IPS-18a (cell line): ENCODE results near the gene OR4K14.

Experiments
- H3K27ac ChIP-seq: one replicate; pipeline ENCODE4 v1.5.1; 2013; ENCODE audit warnings: low read length
- H3K27me3 ChIP-seq: one replicate; pipeline ENCODE4 v1.6.1; 2013; ENCODE audit warnings: mild to moderate bottlenecking, low read length; ENCODE audit not compliant: control insufficient read depth, insufficient read depth
- H3K36me3 ChIP-seq: one replicate; pipeline ENCODE4 v1.6.1; 2013; ENCODE audit warnings: low read depth, low read length; ENCODE audit not compliant: control insufficient read depth
- H3K4me1 ChIP-seq: one replicate; pipeline ENCODE4 v1.6.1; 2013; ENCODE audit warnings: low read depth, low read length; ENCODE audit not compliant: control insufficient read depth
- H3K4me3 ChIP-seq: one replicate; pipeline ENCODE4 v1.5.1; 2013; ENCODE audit warnings: low read length
- H3K9ac ChIP-seq: one replicate; pipeline ENCODE4 v1.6.1; 2013; ENCODE audit warnings: mild to moderate bottlenecking, low read length, moderate library complexity
- H3K9me3 ChIP-seq: one replicate; pipeline ENCODE4 v1.6.1; 2013; ENCODE audit warnings: low read depth, low read length; ENCODE audit not compliant: control insufficient read depth

The OR4K14 gene, protein sequence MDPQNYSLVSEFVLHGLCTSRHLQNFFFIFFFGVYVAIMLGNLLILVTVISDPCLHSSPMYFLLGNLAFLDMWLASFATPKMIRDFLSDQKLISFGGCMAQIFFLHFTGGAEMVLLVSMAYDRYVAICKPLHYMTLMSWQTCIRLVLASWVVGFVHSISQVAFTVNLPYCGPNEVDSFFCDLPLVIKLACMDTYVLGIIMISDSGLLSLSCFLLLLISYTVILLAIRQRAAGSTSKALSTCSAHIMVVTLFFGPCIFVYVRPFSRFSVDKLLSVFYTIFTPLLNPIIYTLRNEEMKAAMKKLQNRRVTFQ

DNA sequence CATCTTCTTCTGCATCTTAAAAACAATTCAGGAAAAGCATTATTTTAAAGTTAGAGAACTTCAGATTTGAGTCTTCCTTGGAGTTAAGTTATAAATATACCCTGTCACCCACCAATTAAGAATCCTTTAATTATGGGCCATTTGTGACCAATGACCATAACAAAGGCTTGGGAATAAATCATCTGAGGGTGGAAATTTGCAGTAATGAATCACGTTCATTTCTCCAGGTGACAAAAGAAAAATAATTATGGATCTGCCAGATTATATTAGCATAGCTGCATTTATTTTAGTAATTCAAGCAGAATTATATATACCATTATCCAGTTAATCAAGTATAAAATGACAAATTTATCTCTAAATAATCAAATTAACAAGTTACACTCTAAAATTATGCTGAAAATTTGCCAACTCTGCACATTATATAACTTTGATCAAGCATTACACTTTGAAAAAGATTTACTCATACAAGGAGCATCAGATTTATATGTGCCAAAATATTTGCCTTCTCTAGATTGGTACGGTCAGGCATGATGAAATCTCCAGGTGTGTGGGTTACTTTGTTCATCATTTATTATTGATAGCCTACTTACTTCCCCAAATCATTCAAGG is at the start of gene OR4K14:
Gene OR4K14 (minus strand): TSS at position 51 of the 609 bp plus-strand sequence. CDS start 4,114 bp downstream, outside the sequence.
- Histone ChIP-seq H3K9me3 (peaks cover 71% of the 10 kb centered on the region), H3K4me1 (no peaks in the 10 kb centered on the region), H3K9ac (no peak within 1 kb of the TSS), H3K27me3 (no peaks in the 10 kb centered on the region), H3K36me3 (no peaks in the 10 kb centered on the region), H3K4me3 (no peak within 1 kb of the TSS), H3K27ac (no peak within 1 kb of the TSS)

DNA sequence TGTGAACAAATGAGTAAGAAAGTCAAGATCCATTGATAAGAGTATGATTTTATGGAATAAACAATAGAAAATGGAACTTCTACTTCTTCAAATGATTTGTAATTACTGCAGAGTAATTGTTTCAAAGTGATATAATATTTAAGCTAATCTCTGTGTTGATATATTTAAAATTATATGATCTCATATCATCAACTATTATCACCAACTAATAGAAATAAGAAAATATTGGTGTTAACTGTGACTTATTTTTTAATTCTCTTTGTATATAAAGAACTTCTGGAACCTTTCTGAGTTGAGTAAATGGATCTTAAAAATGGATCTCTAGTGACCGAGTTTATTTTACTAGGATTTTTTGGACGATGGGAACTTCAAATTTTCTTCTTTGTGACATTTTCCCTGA is 40.6 kb upstream of the OR4K14 start, which contains the start of gene OR4L1:
Gene OR4L1 (plus strand): TSS at position 301 of the 400 bp plus-strand sequence. CDS start 0 bp downstream, at position 301.
- H3K4me1 ChIP-seq: no peaks in the 10 kb centered on the region
- H3K4me3 ChIP-seq: no peak within 1 kb of the TSS
- no peaks in the 10 kb centered on the region for H3K27me3 ChIP-seq
- peaks cover 70% of the 10 kb centered on the region for H3K9me3 ChIP-seq
- H3K9ac ChIP-seq: no peak within 1 kb of the TSS
- no peaks in the 10 kb centered on the region for H3K36me3 ChIP-seq
- H3K27ac ChIP-seq: no peak within 1 kb of the TSS

DNA sequence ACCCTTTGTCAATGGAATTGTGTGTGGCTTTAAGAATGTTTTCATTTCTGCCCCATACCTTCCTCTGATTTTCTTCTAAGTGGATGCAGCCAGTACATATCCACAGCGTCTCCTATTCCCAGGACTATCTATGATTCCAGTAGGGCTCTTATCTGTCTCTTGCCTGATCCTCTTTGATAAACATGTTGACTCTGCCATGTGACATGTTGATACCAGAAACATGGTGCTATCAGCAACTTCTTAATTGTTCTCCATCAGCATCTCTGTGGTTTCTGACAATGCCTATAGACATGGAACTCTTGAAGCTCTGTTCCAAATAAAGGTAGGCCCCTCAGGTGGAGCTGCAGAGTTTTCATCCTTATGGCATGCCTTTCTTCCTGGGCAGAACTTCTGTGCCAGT is 29.1 kb upstream of the OR4K14 start:
- Histone ChIP-seq H3K4me3 (no peak overlapping the region), H3K9me3 (peaks cover 78% of the 10 kb centered on the region), H3K27me3 (no peaks in the 10 kb centered on the region), H3K27ac (no peak overlapping the region), H3K9ac (no peak overlapping the region), H3K4me1 (no peaks in the 10 kb centered on the region), H3K36me3 (no peaks in the 10 kb centered on the region)

DNA sequence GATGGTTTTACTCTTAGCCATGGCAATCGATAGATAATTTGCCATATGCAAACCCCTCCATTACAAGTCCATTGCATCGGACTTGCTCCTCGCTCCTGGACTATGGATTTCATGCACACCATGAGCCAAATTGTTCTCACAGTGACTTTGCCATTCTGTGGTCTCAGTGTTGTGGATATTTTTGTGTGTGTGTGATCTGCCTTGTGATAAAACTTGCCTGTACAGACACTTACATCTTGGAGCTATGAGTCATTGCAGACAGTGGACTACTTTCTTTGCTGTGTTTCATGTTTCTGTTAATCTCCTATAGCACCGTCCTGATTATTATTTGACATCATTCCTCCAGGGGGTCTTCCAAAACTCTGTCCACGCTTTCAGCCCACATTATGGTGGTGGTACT is 25.1 kb upstream of the OR4K14 start:
- no peak overlapping the region for H3K9ac ChIP-seq
- peaks cover 54% of the 10 kb centered on the region for H3K9me3 ChIP-seq
- no peaks in the 10 kb centered on the region for H3K4me1 ChIP-seq
- H3K27ac ChIP-seq: no peak overlapping the region
- no peak overlapping the region for H3K4me3 ChIP-seq
- no peaks in the 10 kb centered on the region for H3K27me3 ChIP-seq
- H3K36me3 ChIP-seq: no peaks in the 10 kb centered on the region

DNA sequence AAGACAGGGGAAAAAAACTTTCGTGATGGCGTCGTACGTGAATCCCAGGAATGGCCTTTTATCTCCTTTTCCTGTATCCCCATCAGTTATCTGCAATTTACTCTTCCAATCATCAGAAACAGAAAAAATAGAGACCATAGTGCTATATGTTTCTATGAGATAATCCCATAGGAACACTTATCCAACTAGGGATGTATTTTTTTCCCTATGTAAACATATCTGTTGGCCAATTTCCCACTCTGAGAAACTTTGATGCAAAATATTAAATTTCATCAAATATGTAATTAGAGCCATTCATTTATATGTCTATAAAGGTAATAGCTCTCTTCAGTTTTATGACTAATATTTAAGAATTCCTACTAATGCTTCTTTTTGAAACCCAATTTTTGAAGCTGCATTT is 16.8 kb upstream of the OR4K14 start, which contains the start of gene OR4K13:
Gene OR4K13 (minus strand): TSS at position 101 of the 400 bp plus-strand sequence. CDS start 1,280 bp downstream, outside the sequence.
- Histone ChIP-seq H3K27me3 (no peaks in the 10 kb centered on the region), H3K9ac (no peak within 1 kb of the TSS), H3K9me3 (peaks cover 46% of the 10 kb centered on the region), H3K4me3 (no peak within 1 kb of the TSS), H3K27ac (no peak within 1 kb of the TSS), H3K4me1 (no peaks in the 10 kb centered on the region), H3K36me3 (no peaks in the 10 kb centered on the region)

DNA sequence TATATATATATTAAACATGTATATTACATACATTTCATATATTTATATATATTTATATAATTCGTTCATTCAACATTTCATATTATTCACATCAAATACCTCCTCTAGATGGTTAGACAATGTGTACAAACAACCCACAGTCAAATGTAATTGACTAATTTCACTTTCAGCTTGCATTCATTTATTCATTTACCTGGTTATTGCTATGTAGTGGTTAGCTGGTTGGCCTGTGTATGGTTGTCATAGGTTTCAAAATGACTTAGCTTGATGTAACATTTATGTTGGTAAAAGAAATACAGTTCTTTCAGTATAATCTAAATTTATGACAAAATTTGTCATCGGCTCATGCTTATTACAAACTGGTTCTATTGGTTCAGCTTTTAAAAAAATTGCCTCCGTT is 16.3 kb upstream of the OR4K14 start:
- Histone ChIP-seq H3K27ac (no peak overlapping the region), H3K9me3 (peaks cover 48% of the 10 kb centered on the region), H3K36me3 (no peaks in the 10 kb centered on the region), H3K27me3 (no peaks in the 10 kb centered on the region), H3K9ac (no peak overlapping the region), H3K4me1 (no peaks in the 10 kb centered on the region), H3K4me3 (no peak overlapping the region)

DNA sequence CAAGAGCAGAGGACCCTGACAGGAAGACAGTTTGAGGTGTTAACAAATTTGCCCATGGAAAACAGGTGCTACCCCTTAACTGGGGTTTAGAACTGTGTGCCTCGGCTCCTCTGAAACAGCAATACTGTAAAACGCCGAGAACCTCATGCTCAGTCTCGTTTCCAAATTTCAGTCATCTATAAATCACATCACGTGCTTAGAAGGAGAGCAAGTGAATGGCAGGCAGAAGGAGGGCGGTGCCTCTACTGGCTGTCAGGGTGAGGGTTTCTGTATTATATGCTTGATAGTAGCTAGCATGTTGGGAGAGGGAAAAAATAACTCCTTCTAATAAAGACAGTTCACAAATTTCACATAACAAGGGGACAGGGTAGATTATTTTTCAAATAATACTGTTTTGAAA is 12.0 kb upstream of the OR4K14 start:
- Histone ChIP-seq H3K27ac (no peak overlapping the region), H3K4me1 (no peaks in the 10 kb centered on the region), H3K36me3 (no peaks in the 10 kb centered on the region), H3K9ac (no peak overlapping the region), H3K9me3 (peaks cover 69% of the 10 kb centered on the region), H3K27me3 (no peaks in the 10 kb centered on the region), H3K4me3 (no peak overlapping the region)

DNA sequence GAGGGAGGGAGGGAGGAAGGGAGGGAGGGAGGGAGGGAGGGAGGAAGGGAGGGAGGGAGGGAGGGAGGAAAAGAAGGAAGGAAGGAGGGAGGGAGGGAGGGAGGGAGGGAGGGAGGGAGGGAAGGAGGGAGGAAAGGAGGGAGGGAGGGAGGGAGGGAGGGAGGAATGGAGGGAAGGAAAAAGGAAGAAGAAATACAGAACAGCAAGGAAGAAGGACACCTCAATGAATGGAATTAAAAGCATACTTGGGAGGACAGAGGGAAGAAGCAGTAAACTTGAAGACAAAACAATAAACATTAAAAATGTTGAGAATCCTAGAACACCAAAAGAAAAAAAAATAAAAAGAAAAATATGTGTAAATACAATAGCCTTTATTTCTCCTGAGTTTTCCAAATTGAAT is 11.0 kb downstream of the OR4K14 start:
- Histone ChIP-seq H3K4me1 (no peaks in the 10 kb centered on the region), H3K4me3 (no peak overlapping the region), H3K36me3 (no peaks in the 10 kb centered on the region), H3K9me3 (peaks cover 74% of the 10 kb centered on the region), H3K9ac (no peak overlapping the region), H3K27ac (no peak overlapping the region), H3K27me3 (no peaks in the 10 kb centered on the region)

DNA sequence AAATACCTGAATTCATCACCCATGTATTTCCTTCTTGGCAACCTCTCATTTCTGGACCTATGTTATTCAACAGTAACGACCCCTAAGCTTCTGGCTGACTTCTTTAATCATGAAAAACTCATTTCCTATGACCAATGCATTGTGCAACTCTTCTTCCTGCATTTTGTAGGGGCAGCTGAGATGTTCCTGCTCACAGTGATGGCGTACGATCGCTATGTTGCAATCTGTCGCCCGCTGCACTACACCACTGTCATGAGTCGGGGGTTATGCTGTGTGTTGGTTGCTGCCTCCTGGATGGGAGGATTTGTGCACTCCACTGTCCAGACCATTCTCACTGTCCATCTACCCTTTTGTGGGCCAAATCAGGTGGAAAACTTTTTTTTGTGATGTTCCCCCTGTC is 16.8 kb downstream of the OR4K14 start:
- no peak overlapping the region for H3K9ac ChIP-seq
- no peaks in the 10 kb centered on the region for H3K4me1 ChIP-seq
- no peaks in the 10 kb centered on the region for H3K36me3 ChIP-seq
- no peaks in the 10 kb centered on the region for H3K27me3 ChIP-seq
- no peak overlapping the region for H3K4me3 ChIP-seq
- H3K27ac ChIP-seq: no peak overlapping the region
- H3K9me3 ChIP-seq: peaks cover 72% of the 10 kb centered on the region

DNA sequence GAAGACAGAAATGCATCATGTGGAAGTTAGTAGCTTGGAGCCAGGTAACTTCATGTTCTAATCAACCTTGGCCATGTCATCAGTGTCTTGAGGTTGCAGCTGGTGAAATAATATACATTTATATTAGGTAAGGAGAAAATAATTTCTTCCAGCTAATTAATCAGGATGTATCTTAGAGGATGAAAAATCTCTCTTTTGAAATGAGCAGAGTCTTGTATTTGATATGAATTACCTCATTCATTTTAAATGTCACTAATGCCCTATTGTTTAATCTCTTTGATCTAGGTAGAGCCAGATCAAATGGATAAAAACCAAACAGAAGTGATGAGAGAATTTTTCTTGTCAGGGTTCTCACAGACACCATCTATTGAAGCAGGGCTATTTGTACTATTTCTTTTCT is 17.2 kb downstream of the OR4K14 start, which contains the start of gene OR4Q2:
Gene OR4Q2 (plus strand): TSS at position 301 of the 400 bp plus-strand sequence.
- H3K4me3 ChIP-seq: no peak within 1 kb of the TSS
- no peak within 1 kb of the TSS for H3K9ac ChIP-seq
- no peaks in the 10 kb centered on the region for H3K27me3 ChIP-seq
- H3K36me3 ChIP-seq: no peaks in the 10 kb centered on the region
- peaks cover 71% of the 10 kb centered on the region for H3K9me3 ChIP-seq
- H3K4me1 ChIP-seq: no peaks in the 10 kb centered on the region
- H3K27ac ChIP-seq: no peak within 1 kb of the TSS

DNA sequence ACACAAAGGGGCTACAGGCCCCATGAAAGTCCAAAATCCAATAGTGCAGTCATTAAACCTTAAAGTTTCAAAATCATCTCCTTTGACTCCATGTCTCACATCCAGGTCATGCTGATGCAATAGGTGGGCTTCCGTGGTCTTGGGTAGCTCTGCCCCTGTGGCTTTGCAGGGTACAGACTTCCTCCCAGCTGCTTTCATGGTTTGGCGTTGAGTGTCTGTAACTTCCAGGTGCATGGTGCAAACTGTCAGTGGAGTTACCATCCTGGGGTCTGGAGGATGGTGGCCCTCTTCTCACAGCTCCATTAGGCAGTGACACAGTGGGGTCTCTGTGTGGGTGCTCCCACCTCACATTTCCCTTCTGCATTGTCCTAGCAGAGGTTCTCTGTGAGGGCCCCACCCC is 25.7 kb downstream of the OR4K14 start:
- no peak overlapping the region for H3K4me3 ChIP-seq
- peaks cover 76% of the 10 kb centered on the region for H3K9me3 ChIP-seq
- no peak overlapping the region for H3K9ac ChIP-seq
- H3K36me3 ChIP-seq: no peaks in the 10 kb centered on the region
- H3K27ac ChIP-seq: no peak overlapping the region
- H3K4me1 ChIP-seq: no peaks in the 10 kb centered on the region
- no peaks in the 10 kb centered on the region for H3K27me3 ChIP-seq

DNA sequence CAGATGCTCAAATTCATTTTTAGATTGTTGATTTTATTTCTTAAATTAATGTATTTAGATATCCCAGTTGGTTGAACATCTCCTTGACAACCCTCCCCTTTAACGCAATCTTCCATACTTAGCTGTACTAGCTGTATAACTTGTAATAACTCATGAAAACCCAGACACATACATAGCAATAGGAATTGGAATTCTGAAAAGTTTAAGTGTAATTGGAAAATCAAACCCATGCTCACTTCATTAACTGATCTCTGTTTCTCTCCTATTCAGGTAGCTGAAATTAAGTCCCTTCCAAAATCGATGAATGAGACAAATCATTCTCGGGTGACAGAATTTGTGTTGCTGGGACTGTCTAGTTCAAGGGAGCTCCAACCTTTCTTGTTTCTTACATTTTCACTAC is 43.8 kb downstream of the OR4K14 start, which contains the start of gene OR4K15:
Gene OR4K15 (plus strand): TSS at position 301 of the 400 bp plus-strand sequence. CDS start 0 bp downstream, at position 301.
- Histone ChIP-seq H3K27ac (no peak within 1 kb of the TSS), H3K4me3 (no peak within 1 kb of the TSS), H3K4me1 (no peaks in the 10 kb centered on the region), H3K36me3 (no peaks in the 10 kb centered on the region), H3K9ac (no peak within 1 kb of the TSS), H3K27me3 (no peaks in the 10 kb centered on the region), H3K9me3 (peaks cover 30% of the 10 kb centered on the region)
